RWPE1 (cell line): Measurements from ENCODE around the gene PAK5.

ENCODE experiments used
- CTCF ChIA-PET: fragments of 350-600 bp; sonication (Branson Sonifier 250); formaldehyde crosslinking; extraction: SDS; loops from one replicate; lab custom pipeline; 2021; lab: Yijun Ruan, JAX
- POLR2A ChIA-PET: fragments of 400-600 bp; formaldehyde crosslinking; extraction: SDS; loops from one replicate; lab custom pipeline; 2020; ENCODE audit warnings: antibody characterized with exemption; ENCODE audit not compliant: low non-redundant PET; lab: Yijun Ruan, JAX
- DNase-seq: peaks from one replicate; pipeline ENCODE4 v3.0.0; 2012; ENCODE audit warnings: low spot score
- H3K27ac ChIP-seq: fragments of 450-650 bp; 2 replicates; pipeline ENCODE4 v1.5.1; 2017
- CTCF ChIP-seq: fragments of 450-650 bp; conservative IDR thresholded peaks from 2 replicates; pipeline ENCODE4 v1.5.1; 2017; ENCODE audit warnings: low read depth, mild to moderate bottlenecking

The PAK5 gene

GRCh38 chr20:9831032-9831431 is 7.8 kb downstream of the PAK5 start:
- ChIA-PET CTCF (no interaction called here), POLR2A (no interaction called here)
- no peak for DNase-seq
- TF ChIP-seq CTCF = no peak
- H3K27ac ChIP-seq = no peak overlapping the region

GRCh38 chr20:9829835-9830234 is 9.0 kb downstream of the PAK5 start:
- POLR2A ChIA-PET = no interaction called here
- no peak for DNase-seq
- TF ChIP-seq CTCF = no peak
- H3K27ac ChIP-seq = no peak overlapping the region
- CTCF ChIA-PET = no interaction called here

GRCh38 chr20:9817654-9818053 is 21.2 kb downstream of the PAK5 start:
- no peak overlapping the region for H3K27ac ChIP-seq
- DNase-seq = no peak
- CTCF ChIA-PET = no interaction called here
- no peak for TF ChIP-seq CTCF
- POLR2A ChIA-PET = no interaction called here

GRCh38 chr20:9815632-9816031 is 23.2 kb downstream of the PAK5 start:
- ChIA-PET POLR2A (no interaction called here), CTCF (no interaction called here)
- no peak for TF ChIP-seq CTCF

GRCh38 chr20:9810738-9811137 is 28.1 kb downstream of the PAK5 start:
- TF ChIP-seq CTCF = no peak
- no peak overlapping the region for H3K27ac ChIP-seq
- no peak for DNase-seq
- CTCF ChIA-PET = no interaction called here
- POLR2A ChIA-PET = no interaction called here

More at GRCh38 chr20:9815632-9816031, 23.2 kb downstream of the PAK5 start:
- no peak overlapping the region for H3K27ac ChIP-seq
- no peak for DNase-seq

GRCh38 chr20:9809271-9809670 is 29.6 kb downstream of the PAK5 start:
- no peak overlapping the region for H3K27ac ChIP-seq
- ChIA-PET CTCF (no interaction called here), POLR2A (no interaction called here)
- no peak for TF ChIP-seq CTCF
- no peak for DNase-seq

- TF ChIP-seq CTCF = no peak
- ChIA-PET POLR2A (no interaction called here), CTCF (interaction anchor here (0.5 kb wide), 1 partner anchor 76 kb away, joined by 4 read pairs; no protein-coding TSS in a partner anchor)
- H3K27ac ChIP-seq = no peak overlapping the region
- no peak for DNase-seq
These were observed 30.7 kb downstream of the PAK5 start for GRCh38 chr20:9808166-9808565.
